ENCODE results near the gene CADM2. TPM values are rescaled to one million over a fixed set of nuclear protein-coding genes. Genes with fewer than 3 reads are reported as not detected.

CADM2 gene
- total RNA-seq, 4 donors from 2014 or later = 15.6 to 51.8 (median 37.4) TPM

GRCh38 chr3:85054579-85054978 is 95.8 kb downstream of the CADM2 start:
- no peaks in the 10 kb centered on the region for H3K36me3 ChIP-seq
- DNase-seq (ENCODE audit: low spot score in 2 of 2) = no peak
- no peak for TF ChIP-seq EP300 (IDR thresholded peaks at IDR 0.05)
- TF ChIP-seq CTCF (IDR thresholded peaks at IDR 0.05) = no peak
- TF ChIP-seq POLR2A (IDR thresholded peaks at IDR 0.05) = no peak
- no peaks in the 10 kb centered on the region for H3K9me3 ChIP-seq
- H3K4me3 ChIP-seq = no peak overlapping the region
- H3K27me3 ChIP-seq = no peaks in the 10 kb centered on the region
- H3K4me1 ChIP-seq = no peaks in the 10 kb centered on the region
- H3K27ac ChIP-seq = no peak overlapping the region
- 59 to 63% methylated on average over 3 of the region's 3 CpGs for WGBS, 2 donors

GRCh38 chr3:85068911-85069310 is 110.1 kb downstream of the CADM2 start:
- Histone ChIP-seq H3K4me3 (no peak overlapping the region), H3K36me3 (no peaks in the 10 kb centered on the region), H3K4me1 (no peaks in the 10 kb centered on the region), H3K9me3 (no peaks in the 10 kb centered on the region), H3K27ac (no peak overlapping the region), H3K27me3 (no peaks in the 10 kb centered on the region)
- 42 to 44% methylated on average over 1 of the region's 1 CpG for WGBS, 2 donors
- TF ChIP-seq CTCF (IDR thresholded peaks at IDR 0.05) (no peak), POLR2A (IDR thresholded peaks at IDR 0.05) (no peak), EP300 (IDR thresholded peaks at IDR 0.05) (no peak)
- no peak for DNase-seq (ENCODE audit: low spot score in 2 of 2)

- Histone ChIP-seq H3K4me3 (no peak overlapping the region), H3K9me3 (no peaks in the 10 kb centered on the region), H3K27me3 (no peaks in the 10 kb centered on the region), H3K27ac (no peak overlapping the region), H3K36me3 (no peaks in the 10 kb centered on the region), H3K4me1 (no peaks in the 10 kb centered on the region)
- TF ChIP-seq EP300 (IDR thresholded peaks at IDR 0.05) = no peak
- DNase-seq (ENCODE audit: low spot score in 2 of 2) = no peak
- WGBS, 2 donors = 79 to 80% methylated on average over 5 of the region's 5 CpGs
Measured at GRCh38 chr3:85074003-85074402, 115.2 kb downstream of the CADM2 start.

- no peak overlapping the region for H3K27ac ChIP-seq
- no peaks in the 10 kb centered on the region for H3K9me3 ChIP-seq
- no peak overlapping the region for H3K4me3 ChIP-seq
- no peaks in the 10 kb centered on the region for H3K27me3 ChIP-seq
- no peak for DNase-seq (ENCODE audit: low spot score in 2 of 2)
- H3K36me3 ChIP-seq = no peaks in the 10 kb centered on the region
- no peaks in the 10 kb centered on the region for H3K4me1 ChIP-seq
- 64 to 67% methylated on average over 2 of the region's 2 CpGs for WGBS, 2 donors
- TF ChIP-seq EP300 (IDR thresholded peaks at IDR 0.05) (no peak), POLR2A (IDR thresholded peaks at IDR 0.05) (no peak), CTCF (IDR thresholded peaks at IDR 0.05) (no peak)
Measured at GRCh38 chr3:85075663-85076062, 116.9 kb downstream of the CADM2 start.

- H3K4me1 ChIP-seq = peaks cover 0 to 6% (median 0%) of the 10 kb centered on the region in 4 donors
- no peaks in the 10 kb centered on the region for H3K27me3 ChIP-seq
- no peak overlapping the region for H3K4me3 ChIP-seq
- TF ChIP-seq CTCF (IDR thresholded peaks at IDR 0.05) = no peak
- no peak for TF ChIP-seq EP300 (IDR thresholded peaks at IDR 0.05)
- no peak for TF ChIP-seq POLR2A (IDR thresholded peaks at IDR 0.05)
- WGBS, 2 donors = 87 to 90% methylated on average over 1 of the region's 1 CpG
- H3K36me3 ChIP-seq = no peaks in the 10 kb centered on the region
- H3K9me3 ChIP-seq = no peaks in the 10 kb centered on the region
- DNase-seq (ENCODE audit: low spot score in 2 of 2) = no peak
- no peak overlapping the region for H3K27ac ChIP-seq
Measured at GRCh38 chr3:85077018-85077417, 118.2 kb downstream of the CADM2 start.
